GM12878 (cell line): ENCODE data around the gene KCNA2. TPM values are rescaled to one million over a fixed set of nuclear protein-coding genes. Genes with fewer than 3 reads are reported as not detected.

ENCODE experiments used
- ATAC-seq: fragments of 200-7000 bp; cut with Tn5 transposase; 3 replicates; pipeline ENCODE4 v1.9.1; 2020; ENCODE audit warnings: mild to moderate bottlenecking, moderate library complexity
- BruUV-seq: library from RNA; stranded (reverse); fragments of 400-500 nt; replicated peaks from 2 replicates; lab custom pipeline; 2021; lab: Mats Ljungman, UMichigan
- CTCF ChIA-PET: fragments of 300-600 bp; sonication (Branson Sonifier 250); formaldehyde crosslinking; extraction: SDS; loops from one replicate; lab custom pipeline; 2021; ENCODE audit warnings: inconsistent platforms; lab: Yijun Ruan, JAX
- POLR2A ChIA-PET: fragments of 350-600 bp; formaldehyde crosslinking; extraction: SDS; loops from one replicate; lab custom pipeline; 2021; ENCODE audit warnings: inconsistent platforms; lab: Charles Lee
- RAD21 ChIA-PET: fragments of 300-600 bp; sonication (Branson Sonifier 250); formaldehyde crosslinking; loops from one replicate; lab custom pipeline; 2023; ENCODE audit warnings: antibody characterized with exemption; ENCODE audit not compliant: unreplicated experiment; lab: Charles Lee
- SMC1A ChIA-PET: fragments of 300-600 bp; sonication (Branson Sonifier 250); formaldehyde crosslinking; loops from one replicate; lab custom pipeline; 2023; ENCODE audit not compliant: unreplicated experiment, uncharacterized antibody; lab: Charles Lee
- DNase-seq: peaks from one replicate; pipeline ENCODE4 v3.0.0-alpha.2; 2011; ENCODE audit warnings: low read depth, low spot score
- FAIRE-seq: peaks from 3 replicates; lab custom pipeline; 2011; peaks lifted over from hg19 to GRCh38; lab: Jason Lieb, UNC
- H2AFZ ChIP-seq: 2 replicates; pipeline ENCODE4 v1.6.0; 2011; ENCODE audit warnings: low read depth, low read length, control low read depth; ENCODE audit not compliant: control insufficient read depth
- H3K27ac ChIP-seq: 2 replicates; pipeline ENCODE4 v1.5.1; 2011; ENCODE audit warnings: control low read depth; ENCODE audit not compliant: control insufficient read depth, insufficient read depth
- H3K27me3 ChIP-seq, 2 experiments: replicated peaks in 1 of 2; 2 replicates each; pipeline versions ENCODE4 v1.6.0 to v1.6.1; 2011; ENCODE audit warnings: low read length in 1 of 2; ENCODE audit not compliant: control insufficient read depth in 2 of 2, insufficient read depth in 2 of 2
- H3K36me3 ChIP-seq, 2 experiments: 2 replicates each; pipeline ENCODE4 v1.5.1; 2011; ENCODE audit warnings: low read length in 1 of 2; ENCODE audit not compliant: control insufficient read depth in 2 of 2, insufficient read depth in 2 of 2
- H3K4me1 ChIP-seq: 2 replicates; pipeline ENCODE4 v1.6.1; 2011; ENCODE audit warnings: mild to moderate bottlenecking, low read length, moderate library complexity, mixed read lengths; ENCODE audit not compliant: control insufficient read depth, insufficient read depth
- H3K4me2 ChIP-seq: 2 replicates; pipeline ENCODE4 v1.6.0; 2011; ENCODE audit warnings: control low read depth; ENCODE audit not compliant: control insufficient read depth, insufficient read depth
- H3K4me3 ChIP-seq: fragments of 200-600 bp; sonication (generic); 2 replicates; pipeline ENCODE4 v1.5.1; 2016
- H3K79me2 ChIP-seq: 2 replicates; pipeline ENCODE4 v1.6.0; 2011; ENCODE audit warnings: low read length; ENCODE audit not compliant: control insufficient read depth, insufficient read depth
- H3K9ac ChIP-seq: 2 replicates; pipeline ENCODE4 v1.8.0; 2011; ENCODE audit warnings: low read length, control low read depth, mixed read lengths; ENCODE audit not compliant: control insufficient read depth, insufficient read depth
- H3K9me3 ChIP-seq: replicated peaks from 3 replicates; pipeline ENCODE4 v1.5.1; 2011; ENCODE audit warnings: mild to moderate bottlenecking, low read length; ENCODE audit not compliant: control insufficient read depth, insufficient read depth
- H4K20me1 ChIP-seq: 2 replicates; pipeline ENCODE4 v1.6.0; 2011; ENCODE audit not compliant: control insufficient read depth, insufficient read depth
- BHLHE40 ChIP-seq, 2 experiments: fragments of 450-650 bp in 1 of 2; IDR thresholded peaks; 2 replicates each; pipeline ENCODE4 v1.6.1; 2011 to 2017; ENCODE audit warnings: low read depth in 2 of 2, borderline replicate concordance in 1 of 2, improper control_type of control experiment in 1 of 2, low read length in 1 of 2, mild to moderate bottlenecking in 1 of 2
- FOXK2 ChIP-seq: fragments of 450-650 bp; IDR thresholded peaks from 2 replicates; pipeline ENCODE4 v1.6.1; 2017; ENCODE audit warnings: mild to moderate bottlenecking, moderate library complexity
- HDAC6 ChIP-seq: fragments of 200-600 bp; sonication (generic); IDR thresholded peaks from one replicate; pipeline ENCODE4 v1.8.0; 2017; ENCODE audit warnings: antibody characterized with exemption; ENCODE audit not compliant: unreplicated experiment
- IKZF1 ChIP-seq: fragments of 450-650 bp; conservative IDR thresholded peaks from 2 replicates; pipeline ENCODE4 v1.6.1; 2017; ENCODE audit warnings: antibody characterized with exemption, mild to moderate bottlenecking
- LARP7 ChIP-seq: fragments of 450-650 bp; IDR thresholded peaks from 2 replicates; pipeline ENCODE4 v1.6.1; 2017; ENCODE audit warnings: mild to moderate bottlenecking
- MTA2 ChIP-seq: fragments of 450-650 bp; IDR thresholded peaks from 2 replicates; pipeline ENCODE4 v1.6.1; 2016; ENCODE audit warnings: low read depth, mild to moderate bottlenecking, moderate library complexity
- MYB ChIP-seq: fragments of 150-350 bp; IDR thresholded peaks from 2 replicates; pipeline ENCODE4 v1.6.1; 2014; ENCODE audit warnings: mild to moderate bottlenecking, low read depth, low read length, borderline replicate concordance
- NR2F1 ChIP-seq: fragments of 450-650 bp; conservative IDR thresholded peaks from 2 replicates; pipeline ENCODE4 v1.6.1; 2017; ENCODE audit warnings: mild to moderate bottlenecking
- POLR2AphosphoS5 ChIP-seq: IDR thresholded peaks from 2 replicates; pipeline ENCODE4 v1.6.1; 2011; ENCODE audit warnings: mild to moderate bottlenecking, low read length, inconsistent platforms
- RBBP5 ChIP-seq: fragments of 200-600 bp; sonication (generic); conservative IDR thresholded peaks from 2 replicates; pipeline ENCODE4 v1.6.1; 2016
- SP1 ChIP-seq: IDR thresholded peaks from one replicate; pipeline ENCODE4 v1.6.1; 2011; ENCODE audit warnings: low read depth, low read length
- SREBF1 ChIP-seq: IDR thresholded peaks from 2 replicates; pipeline ENCODE4 v1.6.1; 2012; ENCODE audit warnings: mild to moderate bottlenecking, low read length
- in situ Hi-C: fragments of 300-500 bp; cut with MboI; formaldehyde crosslinking; loops from 9 replicates; pipeline ENCODE4 v1.14.3; 2018; ENCODE audit warnings: mixed read lengths
- intact Hi-C: fragments of 100-400 bp; cut with micrococcal nuclease; formaldehyde crosslinking; loops from one replicate; pipeline ENCODE4 v1.14.2; 2022; ENCODE audit not compliant: unreplicated experiment
- polyA plus RNA-seq, 11 experiments: library from polyadenylated mRNA; depleted of rRNA in 4 of 11; unstranded in 6 of 11; stranded (reverse) in 5 of 11; fragments of >200 nt; fragmentation: Nextera tagmentation in 4 of 11; fragmentation: Illumina TruSeq in 1 of 11; extraction: Ambion mirVana in 4 of 11; extraction: Trizol in 1 of 11; gene quantifications; 1 replicate in 1 of 11; 2 replicates in 10 of 11; pipeline versions ENCODE4 v1.2.1 to v1.2.3, GENCODE V29; 2011 to 2016; ENCODE audit warnings: inconsistent platforms in 2 of 11, missing spikeins in 2 of 11, low read depth in 1 of 11
- total RNA-seq, 4 experiments: library from RNA; depleted of rRNA in 3 of 4; stranded (reverse); fragments of >200 nt in 3 of 4; fragmentation: Illumina TruSeq in 1 of 4; extraction: Trizol in 1 of 4; gene quantifications; 2 replicates each; pipeline versions ENCODE4 v1.2.1 to v1.2.3, GENCODE V29; 2013 to 2021
- TF ChIP-seq, protein P1 (sequence below): IDR thresholded peaks from 2 replicates; pipeline ENCODE4 v1.6.1; 2012; ENCODE audit warnings: improper control_type of control experiment, low read depth, low read length; ENCODE audit not compliant: insufficient replicate concordance

KCNA2 gene
- total and polyA plus RNA-seq, 10 of the 15 experiments (the other 5 are each of a cell fraction or from before 2014, with no cell fraction given) = 0.02 to 0.56 (median 0.10) TPM; not detected in 2

DNA sequence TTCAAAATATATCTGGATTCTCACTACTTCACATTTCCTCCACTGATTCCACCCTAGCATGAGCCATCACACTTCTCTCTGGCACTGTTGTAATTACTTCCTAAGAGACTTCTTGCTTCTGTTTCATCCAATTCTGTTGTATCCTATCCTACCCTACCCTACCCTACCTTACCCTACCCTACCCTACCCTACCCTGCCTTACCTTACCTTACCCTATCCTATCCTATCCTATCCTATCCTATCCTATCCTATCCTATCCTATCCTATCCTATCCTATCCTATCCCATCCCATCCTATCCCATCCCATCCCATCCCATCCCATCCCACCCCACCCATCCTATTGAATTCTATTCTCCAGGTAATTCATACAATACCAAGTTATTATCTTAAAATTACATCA, 29.7 kb downstream of the KCNA2 start:
- SMC1A ChIA-PET = interaction anchor here (1.4 kb wide), 1 partner anchor 33 kb away, joined by 3 read pairs; no protein-coding TSS in a partner anchor
- RAD21 ChIA-PET = no interaction called here
- in situ Hi-C loops = no loop called here
- no peaks in the 10 kb centered on the region; a peak in 2 of 4 replicates for H3K27me3 ChIP-seq
- FAIRE-seq (no peak), DNase-seq (no peak), ATAC-seq (no peak)
- H3K4me2 ChIP-seq = no peak overlapping the region
- H3K4me1 ChIP-seq = no peaks in the 10 kb centered on the region
- no peak overlapping the region for H3K9ac ChIP-seq
- no peaks in the 10 kb centered on the region for H3K9me3 ChIP-seq
- no peak overlapping the region for H2AFZ ChIP-seq
- intact Hi-C loops = no loop called here
- H3K36me3 ChIP-seq = no peaks in the 10 kb centered on the region
- no peak for TF ChIP-seq FOXK2
- TF ChIP-seq LARP7 = no peak
- TF ChIP-seq SREBF1 = no peak
- no peak for TF ChIP-seq HDAC6
- TF ChIP-seq, protein P1, sequence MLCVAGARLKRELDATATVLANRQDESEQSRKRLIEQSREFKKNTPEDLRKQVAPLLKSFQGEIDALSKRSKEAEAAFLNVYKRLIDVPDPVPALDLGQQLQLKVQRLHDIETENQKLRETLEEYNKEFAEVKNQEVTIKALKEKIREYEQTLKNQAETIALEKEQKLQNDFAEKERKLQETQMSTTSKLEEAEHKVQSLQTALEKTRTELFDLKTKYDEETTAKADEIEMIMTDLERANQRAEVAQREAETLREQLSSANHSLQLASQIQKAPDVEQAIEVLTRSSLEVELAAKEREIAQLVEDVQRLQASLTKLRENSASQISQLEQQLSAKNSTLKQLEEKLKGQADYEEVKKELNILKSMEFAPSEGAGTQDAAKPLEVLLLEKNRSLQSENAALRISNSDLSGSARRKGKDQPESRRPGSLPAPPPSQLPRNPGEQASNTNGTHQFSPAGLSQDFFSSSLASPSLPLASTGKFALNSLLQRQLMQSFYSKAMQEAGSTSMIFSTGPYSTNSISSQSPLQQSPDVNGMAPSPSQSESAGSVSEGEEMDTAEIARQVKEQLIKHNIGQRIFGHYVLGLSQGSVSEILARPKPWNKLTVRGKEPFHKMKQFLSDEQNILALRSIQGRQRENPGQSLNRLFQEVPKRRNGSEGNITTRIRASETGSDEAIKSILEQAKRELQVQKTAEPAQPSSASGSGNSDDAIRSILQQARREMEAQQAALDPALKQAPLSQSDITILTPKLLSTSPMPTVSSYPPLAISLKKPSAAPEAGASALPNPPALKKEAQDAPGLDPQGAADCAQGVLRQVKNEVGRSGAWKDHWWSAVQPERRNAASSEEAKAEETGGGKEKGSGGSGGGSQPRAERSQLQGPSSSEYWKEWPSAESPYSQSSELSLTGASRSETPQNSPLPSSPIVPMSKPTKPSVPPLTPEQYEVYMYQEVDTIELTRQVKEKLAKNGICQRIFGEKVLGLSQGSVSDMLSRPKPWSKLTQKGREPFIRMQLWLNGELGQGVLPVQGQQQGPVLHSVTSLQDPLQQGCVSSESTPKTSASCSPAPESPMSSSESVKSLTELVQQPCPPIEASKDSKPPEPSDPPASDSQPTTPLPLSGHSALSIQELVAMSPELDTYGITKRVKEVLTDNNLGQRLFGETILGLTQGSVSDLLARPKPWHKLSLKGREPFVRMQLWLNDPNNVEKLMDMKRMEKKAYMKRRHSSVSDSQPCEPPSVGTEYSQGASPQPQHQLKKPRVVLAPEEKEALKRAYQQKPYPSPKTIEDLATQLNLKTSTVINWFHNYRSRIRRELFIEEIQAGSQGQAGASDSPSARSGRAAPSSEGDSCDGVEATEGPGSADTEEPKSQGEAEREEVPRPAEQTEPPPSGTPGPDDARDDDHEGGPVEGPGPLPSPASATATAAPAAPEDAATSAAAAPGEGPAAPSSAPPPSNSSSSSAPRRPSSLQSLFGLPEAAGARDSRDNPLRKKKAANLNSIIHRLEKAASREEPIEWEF = no peak
- TF ChIP-seq RBBP5 = no peak
- TF ChIP-seq MYB = no peak
- no peak for TF ChIP-seq SP1
- TF ChIP-seq IKZF1 = no peak
- no peak for TF ChIP-seq BHLHE40 (IDR thresholded peaks at IDR 0.05; ENCODE audit: borderline replicate concordance in 1 of 2, low read depth in 2 of 2, low read length in 1 of 2)
- no peak for TF ChIP-seq POLR2AphosphoS5
- no peak for TF ChIP-seq NR2F1
- no peak for TF ChIP-seq MTA2
- no peaks in the 10 kb centered on the region for H4K20me1 ChIP-seq
- CTCF ChIA-PET = no interaction called here
- no TSS peak for BruUV-seq
- no peak overlapping the region for H3K4me3 ChIP-seq
- H3K79me2 ChIP-seq = no peaks in the 10 kb centered on the region
- H3K27ac ChIP-seq = no peak overlapping the region
- POLR2A ChIA-PET = no interaction called here
